RWPE2 (cell line): ENCODE measurements around the gene ESR2.

Experiments used
- ATAC-seq: fragments of 200-7000 bp; cut with Tn5 transposase; 3 replicates; pipeline ENCODE4 v1.9.1; 2021; ENCODE audit warnings: low read depth
- DNase-seq: peaks from one replicate; pipeline ENCODE4 v3.0.0-alpha.2; 2020; ENCODE audit warnings: low spot score
- H3K27ac ChIP-seq: fragments of 450-650 bp; 2 replicates; pipeline ENCODE4 v1.5.1; 2017; ENCODE audit warnings: mild to moderate bottlenecking; ENCODE audit not compliant: poor library complexity, severe bottlenecking
- H3K27me3 ChIP-seq: fragments of 250-450 bp; sonication (Bioruptor Pico); 2 replicates; pipeline ENCODE4 v1.5.1; 2021; ENCODE audit warnings: mild to moderate bottlenecking, moderate library complexity; ENCODE audit not compliant: insufficient read depth, poor library complexity, severe bottlenecking
- H3K36me3 ChIP-seq: fragments of 250-450 bp; sonication (Bioruptor Pico); 2 replicates; pipeline ENCODE4 v1.5.1; 2020; ENCODE audit warnings: low read depth, mild to moderate bottlenecking, moderate library complexity
- H3K4me1 ChIP-seq: fragments of 250-450 bp; sonication (Bioruptor Pico); 2 replicates; pipeline ENCODE4 v1.5.1; 2021; ENCODE audit warnings: mild to moderate bottlenecking, moderate library complexity; ENCODE audit not compliant: insufficient read depth, poor library complexity, severe bottlenecking
- H3K4me3 ChIP-seq: fragments of 250-450 bp; sonication (Bioruptor Pico); 2 replicates; pipeline ENCODE4 v1.5.1; 2021; ENCODE audit warnings: mild to moderate bottlenecking, moderate library complexity; ENCODE audit not compliant: severe bottlenecking
- H3K9me3 ChIP-seq: fragments of 250-450 bp; sonication (Bioruptor Pico); 2 replicates; pipeline ENCODE4 v1.5.1; 2021; ENCODE audit warnings: mild to moderate bottlenecking, moderate library complexity; ENCODE audit not compliant: severe bottlenecking
- TF ChIP-seq, protein P1 (sequence below): fragments of 450-650 bp; IDR thresholded peaks from one replicate; pipeline ENCODE4 v1.5.1; 2017; ENCODE audit warnings: mild to moderate bottlenecking, moderate library complexity; ENCODE audit not compliant: poor library complexity, severe bottlenecking

ESR2 gene

DNA sequence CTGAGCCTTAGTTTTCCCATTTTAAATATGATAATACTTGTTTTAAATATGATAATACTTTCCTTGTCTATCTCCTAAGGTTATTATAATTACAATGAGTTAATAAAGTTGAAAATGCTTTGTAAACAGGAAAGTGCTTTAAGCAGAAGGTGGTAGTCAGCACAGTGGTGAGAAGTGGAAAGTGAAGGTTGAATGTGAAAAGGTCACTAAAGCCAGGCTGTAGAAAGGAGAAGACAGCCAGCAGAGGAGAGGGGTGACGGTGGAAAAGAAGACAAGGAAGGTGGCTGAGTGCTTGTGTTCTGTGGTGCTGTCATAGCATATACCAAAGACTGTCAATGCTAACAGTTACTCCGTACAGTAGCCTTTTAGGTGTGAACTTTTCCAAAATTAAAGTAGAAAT is 117.8 kb downstream of the ESR2 start:
- Histone ChIP-seq H3K27me3 (no peaks in the 10 kb centered on the region), H3K4me3 (no peak overlapping the region), H3K4me1 (no peaks in the 10 kb centered on the region), H3K9me3 (no peaks in the 10 kb centered on the region), H3K27ac (no peak overlapping the region), H3K36me3 (peaks cover 53% of the 10 kb centered on the region)
- TF ChIP-seq, protein P1, sequence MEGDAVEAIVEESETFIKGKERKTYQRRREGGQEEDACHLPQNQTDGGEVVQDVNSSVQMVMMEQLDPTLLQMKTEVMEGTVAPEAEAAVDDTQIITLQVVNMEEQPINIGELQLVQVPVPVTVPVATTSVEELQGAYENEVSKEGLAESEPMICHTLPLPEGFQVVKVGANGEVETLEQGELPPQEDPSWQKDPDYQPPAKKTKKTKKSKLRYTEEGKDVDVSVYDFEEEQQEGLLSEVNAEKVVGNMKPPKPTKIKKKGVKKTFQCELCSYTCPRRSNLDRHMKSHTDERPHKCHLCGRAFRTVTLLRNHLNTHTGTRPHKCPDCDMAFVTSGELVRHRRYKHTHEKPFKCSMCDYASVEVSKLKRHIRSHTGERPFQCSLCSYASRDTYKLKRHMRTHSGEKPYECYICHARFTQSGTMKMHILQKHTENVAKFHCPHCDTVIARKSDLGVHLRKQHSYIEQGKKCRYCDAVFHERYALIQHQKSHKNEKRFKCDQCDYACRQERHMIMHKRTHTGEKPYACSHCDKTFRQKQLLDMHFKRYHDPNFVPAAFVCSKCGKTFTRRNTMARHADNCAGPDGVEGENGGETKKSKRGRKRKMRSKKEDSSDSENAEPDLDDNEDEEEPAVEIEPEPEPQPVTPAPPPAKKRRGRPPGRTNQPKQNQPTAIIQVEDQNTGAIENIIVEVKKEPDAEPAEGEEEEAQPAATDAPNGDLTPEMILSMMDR: no peak
- ATAC-seq (no peak), DNase-seq (no peak)

DNA sequence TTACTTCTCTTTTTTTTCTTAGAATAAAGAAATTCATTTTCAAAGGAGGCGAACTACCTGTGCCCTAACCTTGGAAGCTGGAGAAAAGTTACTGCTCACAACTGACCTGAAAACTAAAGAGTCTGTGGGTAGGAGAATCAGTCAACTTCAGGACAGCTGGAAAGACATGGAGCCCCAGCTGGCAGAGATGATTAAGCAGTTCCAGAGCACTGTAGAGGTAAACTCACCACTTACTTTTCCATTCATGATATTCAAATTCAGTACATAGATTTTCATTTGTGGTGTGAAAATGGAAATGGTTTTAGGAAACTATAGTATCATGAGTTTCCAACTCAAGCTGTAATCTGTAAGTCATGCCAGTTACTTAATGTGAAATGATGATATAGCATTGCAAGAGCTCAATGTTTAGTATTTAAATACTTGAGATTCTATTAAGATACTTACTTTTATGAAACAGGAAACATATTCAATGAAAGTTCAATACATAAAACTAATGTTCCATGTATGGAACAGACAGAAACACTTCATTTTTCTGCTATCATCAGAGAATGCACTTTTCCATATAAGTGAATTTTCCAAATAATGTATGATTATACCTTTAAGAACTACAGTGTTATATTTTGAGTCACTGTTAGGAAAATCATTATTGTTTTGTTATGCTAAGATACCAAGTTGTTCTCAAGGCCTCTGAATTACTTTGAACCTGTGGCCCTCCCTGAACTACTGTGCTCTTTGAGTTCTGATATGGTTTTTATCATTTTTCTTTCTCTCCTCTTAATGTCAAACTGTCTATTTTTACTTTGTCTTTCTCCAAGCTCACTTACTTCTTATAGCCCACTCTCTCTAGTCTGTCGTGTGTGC is 119.0 kb downstream of the ESR2 start:
- DNase-seq (no peak), ATAC-seq (no peak)
- no peak overlapping the region for H3K4me3 ChIP-seq
- H3K36me3 ChIP-seq: peaks cover 53% of the 10 kb centered on the region
- TF ChIP-seq, protein P1: no peak
- H3K27ac ChIP-seq: no peak overlapping the region
- no peaks in the 10 kb centered on the region for H3K4me1 ChIP-seq
- H3K9me3 ChIP-seq: no peaks in the 10 kb centered on the region
- H3K27me3 ChIP-seq: no peaks in the 10 kb centered on the region

DNA sequence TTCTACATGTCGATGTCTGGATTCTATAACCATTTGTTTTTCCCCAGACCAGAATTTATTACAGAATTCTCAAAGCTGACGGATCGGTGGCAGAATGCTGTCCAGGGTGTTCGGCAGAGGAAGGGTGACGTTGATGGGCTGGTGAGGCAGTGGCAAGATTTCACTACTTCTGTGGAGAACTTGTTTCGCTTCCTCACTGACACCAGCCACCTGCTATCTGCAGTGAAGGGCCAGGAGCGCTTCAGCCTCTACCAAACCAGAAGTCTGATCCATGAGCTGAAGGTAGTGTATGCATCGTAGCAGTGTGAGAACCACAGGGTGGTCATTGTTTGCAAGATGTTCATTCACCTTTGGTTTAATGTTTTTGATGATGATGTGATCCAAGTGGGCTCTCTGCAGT is 124.0 kb downstream of the ESR2 start:
- TF ChIP-seq, protein P1: no peak
- no peaks in the 10 kb centered on the region for H3K9me3 ChIP-seq
- H3K27ac ChIP-seq: no peak overlapping the region
- peaks cover 58% of the 10 kb centered on the region for H3K36me3 ChIP-seq
- DNase-seq (no peak), ATAC-seq (no peak)
- no peaks in the 10 kb centered on the region for H3K27me3 ChIP-seq
- H3K4me3 ChIP-seq: no peak overlapping the region
- no peaks in the 10 kb centered on the region for H3K4me1 ChIP-seq

DNA sequence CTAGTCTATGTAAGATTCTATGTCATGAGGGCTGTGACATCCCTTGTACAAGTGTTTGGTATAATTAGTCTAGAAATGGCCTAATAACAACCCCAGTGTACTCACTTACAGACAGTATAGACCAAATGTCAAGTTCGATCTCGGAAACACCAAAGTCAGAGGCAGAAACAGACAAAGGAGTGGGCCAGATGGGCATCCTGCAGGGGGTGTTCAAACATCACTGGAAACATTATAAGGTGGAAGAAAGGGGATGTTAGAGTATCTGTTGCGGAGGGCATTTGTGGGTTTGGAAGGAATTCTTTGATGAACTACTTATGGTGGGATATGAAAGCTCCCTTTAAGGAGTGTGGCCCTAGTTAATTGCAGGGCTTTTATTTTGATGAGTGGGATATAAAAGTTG is 134.6 kb downstream of the ESR2 start:
- Histone ChIP-seq H3K4me1 (no peaks in the 10 kb centered on the region), H3K36me3 (peaks cover 63% of the 10 kb centered on the region), H3K9me3 (no peaks in the 10 kb centered on the region)

More for the DNA sequence above, 134.6 kb downstream of the ESR2 start:
- TF ChIP-seq, protein P1: no peak
- no peak overlapping the region for H3K4me3 ChIP-seq
- no peak overlapping the region for H3K27ac ChIP-seq
- no peak for ATAC-seq
- no peaks in the 10 kb centered on the region for H3K27me3 ChIP-seq
- no peak for DNase-seq
